PFSK-1 (cell line): ENCODE results near the gene AKAP13.

Experiments
- FOXP2 ChIP-seq: optimal IDR thresholded peaks from 2 replicates; pipeline ENCODE3; 2011; ENCODE audit warnings: borderline replicate concordance, control low read depth, inconsistent platforms; ENCODE audit not compliant: insufficient read depth; ENCODE audit errors: extremely low read length, extremely low read depth
- POLR2AphosphoS5 ChIP-seq: IDR thresholded peaks from 2 replicates; pipeline ENCODE4 v1.6.1; 2012; ENCODE audit warnings: low read depth, mild to moderate bottlenecking, control low read depth, low read length, moderate library complexity
- SIN3A ChIP-seq: IDR thresholded peaks from 2 replicates; pipeline ENCODE4 v1.6.1; 2012; ENCODE audit warnings: mild to moderate bottlenecking, low read length, moderate library complexity, borderline replicate concordance; ENCODE audit not compliant: insufficient read depth
- TAF1 ChIP-seq: IDR thresholded peaks from 2 replicates; pipeline ENCODE4 v1.6.1; 2012; ENCODE audit warnings: low read length, control low read depth, borderline replicate concordance; ENCODE audit not compliant: insufficient read depth
- TF ChIP-seq, protein P1 (sequence below), 2 experiments: IDR thresholded peaks; 2 replicates each; pipeline versions ENCODE4 v1.6.1 to v1.8.0; 2011 to 2012; ENCODE audit warnings: low read depth in 2 of 2, low read length in 2 of 2, control low read depth in 1 of 2, inconsistent platforms in 1 of 2, mild to moderate bottlenecking in 1 of 2, moderate library complexity in 1 of 2; ENCODE audit not compliant: insufficient read depth in 1 of 2

Gene AKAP13

DNA sequence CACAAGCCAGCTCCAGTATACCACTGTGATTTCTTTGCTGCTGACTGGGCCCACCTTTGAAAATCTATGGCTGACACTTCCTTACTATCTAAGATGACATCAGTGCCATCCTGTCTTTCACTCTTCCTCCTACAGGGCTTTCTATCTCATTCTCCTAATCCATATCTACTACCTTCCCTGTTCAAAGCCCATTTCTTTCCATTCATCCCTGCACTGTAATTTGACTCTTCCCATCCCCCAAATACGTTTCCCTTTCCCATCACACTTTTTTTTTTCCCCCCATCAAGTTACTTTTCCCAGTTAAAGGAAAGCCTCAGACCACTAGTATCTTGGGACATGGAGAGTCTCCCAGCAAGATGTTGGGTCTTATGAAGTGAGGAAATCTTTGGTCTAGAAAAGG, 136.7 kb downstream of the AKAP13 start:
- TF ChIP-seq POLR2AphosphoS5, result no peak
- no peak for TF ChIP-seq SIN3A
- TF ChIP-seq FOXP2, result no peak
- no peak for TF ChIP-seq TAF1

DNA sequence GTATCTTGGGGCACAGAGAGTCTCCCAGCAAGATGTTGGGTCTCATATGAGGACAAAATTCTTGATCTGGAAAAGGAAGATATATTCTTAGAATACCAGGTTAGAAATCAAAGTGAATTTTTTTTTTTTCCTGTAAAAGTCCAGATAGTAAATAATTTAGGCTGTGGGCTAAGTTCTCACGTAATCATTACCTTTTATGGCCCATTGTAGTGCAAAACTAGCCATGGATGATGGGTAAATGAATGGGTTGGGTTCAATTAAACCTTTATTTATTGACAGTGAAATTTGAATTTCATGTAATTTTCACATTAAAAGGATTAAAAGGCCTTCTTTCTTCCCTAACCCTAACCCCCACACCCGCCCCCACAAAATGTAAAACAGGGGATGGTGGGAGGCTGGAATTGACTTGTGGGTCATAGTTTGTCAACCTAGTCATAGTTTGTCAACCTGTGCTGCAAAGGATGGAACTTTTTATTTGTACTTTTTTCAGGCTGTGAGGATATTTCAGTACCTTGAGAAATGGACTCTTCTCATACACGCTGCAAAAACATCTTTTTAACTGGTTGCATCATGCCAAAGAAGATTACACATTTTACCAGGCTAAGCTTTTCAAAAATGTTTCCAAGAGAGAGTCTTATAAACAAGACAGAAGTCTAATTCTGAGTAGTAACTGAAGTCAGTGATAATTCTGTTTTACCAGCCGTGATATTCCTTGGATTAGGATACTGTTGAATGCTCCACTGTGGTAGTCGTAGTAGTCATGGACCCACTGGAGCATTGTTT, 138.8 kb downstream of the AKAP13 start:
- TF ChIP-seq, protein P1, sequence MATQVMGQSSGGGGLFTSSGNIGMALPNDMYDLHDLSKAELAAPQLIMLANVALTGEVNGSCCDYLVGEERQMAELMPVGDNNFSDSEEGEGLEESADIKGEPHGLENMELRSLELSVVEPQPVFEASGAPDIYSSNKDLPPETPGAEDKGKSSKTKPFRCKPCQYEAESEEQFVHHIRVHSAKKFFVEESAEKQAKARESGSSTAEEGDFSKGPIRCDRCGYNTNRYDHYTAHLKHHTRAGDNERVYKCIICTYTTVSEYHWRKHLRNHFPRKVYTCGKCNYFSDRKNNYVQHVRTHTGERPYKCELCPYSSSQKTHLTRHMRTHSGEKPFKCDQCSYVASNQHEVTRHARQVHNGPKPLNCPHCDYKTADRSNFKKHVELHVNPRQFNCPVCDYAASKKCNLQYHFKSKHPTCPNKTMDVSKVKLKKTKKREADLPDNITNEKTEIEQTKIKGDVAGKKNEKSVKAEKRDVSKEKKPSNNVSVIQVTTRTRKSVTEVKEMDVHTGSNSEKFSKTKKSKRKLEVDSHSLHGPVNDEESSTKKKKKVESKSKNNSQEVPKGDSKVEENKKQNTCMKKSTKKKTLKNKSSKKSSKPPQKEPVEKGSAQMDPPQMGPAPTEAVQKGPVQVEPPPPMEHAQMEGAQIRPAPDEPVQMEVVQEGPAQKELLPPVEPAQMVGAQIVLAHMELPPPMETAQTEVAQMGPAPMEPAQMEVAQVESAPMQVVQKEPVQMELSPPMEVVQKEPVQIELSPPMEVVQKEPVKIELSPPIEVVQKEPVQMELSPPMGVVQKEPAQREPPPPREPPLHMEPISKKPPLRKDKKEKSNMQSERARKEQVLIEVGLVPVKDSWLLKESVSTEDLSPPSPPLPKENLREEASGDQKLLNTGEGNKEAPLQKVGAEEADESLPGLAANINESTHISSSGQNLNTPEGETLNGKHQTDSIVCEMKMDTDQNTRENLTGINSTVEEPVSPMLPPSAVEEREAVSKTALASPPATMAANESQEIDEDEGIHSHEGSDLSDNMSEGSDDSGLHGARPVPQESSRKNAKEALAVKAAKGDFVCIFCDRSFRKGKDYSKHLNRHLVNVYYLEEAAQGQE (IDR thresholded peaks at IDR 0.05; ENCODE audit: insufficient read depth in 1 of 2, low read depth in 2 of 2, low read length in 2 of 2), result no peak
- TF ChIP-seq TAF1 (no peak), FOXP2 (no peak), POLR2AphosphoS5 (no peak), SIN3A (no peak)

DNA sequence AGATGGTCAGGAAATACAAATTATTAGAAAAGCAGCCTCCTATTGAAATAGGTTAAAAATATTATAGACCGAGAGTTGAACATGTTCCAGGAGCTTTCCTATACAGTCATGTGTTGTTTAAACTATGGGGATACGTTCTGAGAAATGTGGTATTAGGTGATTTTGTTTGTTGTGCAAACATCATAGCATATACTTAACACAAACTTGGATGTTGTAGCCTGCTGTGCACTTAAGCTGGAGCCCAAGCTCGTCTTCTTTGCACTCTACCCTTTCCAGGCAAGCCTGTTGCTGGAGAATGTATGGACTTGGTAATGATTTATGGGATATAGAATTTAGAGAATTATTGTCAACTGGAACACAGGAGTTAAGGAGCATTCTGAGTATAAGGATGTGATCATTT, 140.2 kb downstream of the AKAP13 start:
- no peak for TF ChIP-seq POLR2AphosphoS5
- no peak for TF ChIP-seq FOXP2
- TF ChIP-seq, protein P1 (IDR thresholded peaks at IDR 0.05; ENCODE audit: insufficient read depth in 1 of 2, low read depth in 2 of 2, low read length in 2 of 2), result no peak
- no peak for TF ChIP-seq SIN3A
- TF ChIP-seq TAF1, result no peak

DNA sequence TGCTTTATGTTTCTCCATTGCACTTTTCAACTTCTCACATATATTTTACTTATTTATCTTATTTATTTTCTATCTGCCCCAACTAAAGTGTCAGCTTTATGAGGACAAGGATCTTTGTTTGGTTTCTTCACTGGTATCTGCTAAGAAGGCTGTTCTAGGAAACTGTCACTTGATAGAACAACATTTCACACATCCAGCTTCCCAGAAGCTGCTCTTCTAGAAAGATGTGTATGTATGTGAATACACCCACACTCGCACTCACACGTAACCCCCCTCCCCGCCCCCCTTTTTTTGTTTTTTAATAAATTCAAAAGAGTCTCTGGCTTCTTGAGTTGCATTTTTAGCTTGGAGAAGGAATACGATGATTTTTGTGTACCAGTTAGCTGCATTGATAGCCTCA, 143.1 kb downstream of the AKAP13 start:
- TF ChIP-seq TAF1 (no peak), FOXP2 (no peak), POLR2AphosphoS5 (no peak), SIN3A (no peak)
- TF ChIP-seq, protein P1 (IDR thresholded peaks at IDR 0.05; ENCODE audit: insufficient read depth in 1 of 2, low read depth in 2 of 2, low read length in 2 of 2), result no peak

DNA sequence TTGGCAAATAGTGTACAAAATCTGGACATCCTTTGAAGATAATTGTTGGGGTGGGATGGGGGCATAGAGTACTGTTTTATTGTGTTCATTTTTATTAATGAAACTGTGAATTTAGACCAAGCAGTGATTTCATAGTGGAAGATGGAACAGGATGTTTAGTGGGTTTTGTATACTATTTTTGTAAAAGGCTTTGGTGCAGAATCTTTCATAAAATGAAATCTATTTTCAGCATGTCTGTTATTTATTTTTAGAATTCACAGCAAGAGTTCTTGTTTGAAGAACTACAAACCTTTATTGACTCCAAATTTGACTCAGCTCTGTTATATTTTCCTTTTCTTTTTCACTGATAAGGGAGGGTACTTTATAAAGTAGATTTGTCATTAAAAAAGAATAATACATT, 145.4 kb downstream of the AKAP13 start:
- TF ChIP-seq SIN3A (no peak), TAF1 (no peak), FOXP2 (no peak), POLR2AphosphoS5 (no peak)
- TF ChIP-seq, protein P1 (IDR thresholded peaks at IDR 0.05; ENCODE audit: insufficient read depth in 1 of 2, low read depth in 2 of 2, low read length in 2 of 2), result no peak
